WI38 (cell line): ENCODE measurements around the gene HDGFL3.
A peak's percentile ranks its signal among the peaks of the same experiment; 100 is the strongest.

Experiments
- H3K4me3 ChIP-seq: 2 replicates; pipeline ENCODE4 v1.5.1; 2011; ENCODE audit warnings: low read depth, mild to moderate bottlenecking, control low read depth, low read length
- CTCF ChIP-seq: IDR thresholded peaks from 2 replicates; pipeline ENCODE4 v1.5.1; 2012; ENCODE audit warnings: low read depth, mild to moderate bottlenecking, control low read depth, low read length

Gene HDGFL3

GRCh38 chr15:83219026-83219425, 11.4 kb upstream of the HDGFL3 start:
- H3K4me3 ChIP-seq = no peak overlapping the region
- TF ChIP-seq CTCF = no peak

GRCh38 chr15:83215306-83215705, 7.7 kb upstream of the HDGFL3 start:
- H3K4me3 ChIP-seq = no peak overlapping the region
- TF ChIP-seq CTCF = no peak

DNA sequence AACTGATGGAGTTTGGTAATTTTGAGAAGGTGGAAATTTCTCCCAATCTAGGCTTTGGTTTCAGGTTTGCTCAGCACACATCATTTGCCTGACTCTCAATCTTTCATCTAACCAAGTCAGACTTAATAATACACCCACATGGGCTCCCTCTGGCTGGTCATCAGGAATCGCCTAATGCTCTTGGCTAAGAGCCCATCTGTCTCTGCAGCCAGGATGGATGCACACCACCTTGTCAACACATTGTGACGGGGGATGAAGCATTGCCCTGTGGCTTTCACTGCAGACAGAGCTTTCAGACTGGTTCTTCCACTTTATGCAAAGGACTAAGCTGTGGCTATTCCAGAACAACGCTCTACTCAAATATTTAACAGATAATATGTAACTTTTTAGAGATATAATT, 3.0 kb upstream of the HDGFL3 start:
- no peak for TF ChIP-seq CTCF
- H3K4me3 ChIP-seq = no peak overlapping the region

DNA sequence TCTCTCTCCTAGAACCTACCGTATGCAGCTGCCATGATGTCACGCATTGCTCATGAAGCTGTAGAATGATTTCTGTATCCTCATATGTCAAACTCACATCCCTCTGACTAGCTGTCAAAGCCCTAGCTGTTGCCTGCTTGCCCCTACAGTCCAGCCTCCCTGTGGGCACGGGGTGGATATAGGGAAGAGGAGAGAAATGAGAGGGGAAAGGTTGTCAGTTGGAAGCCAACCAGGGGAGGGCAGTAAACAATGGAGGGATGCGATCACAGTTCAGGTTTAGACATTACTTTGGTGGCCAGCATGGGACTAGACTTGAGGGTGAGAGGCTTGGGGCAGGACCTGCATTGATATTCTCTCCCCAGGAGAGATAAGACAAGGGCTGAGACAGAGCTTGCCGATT, 1.7 kb upstream of the HDGFL3 start:
- no peak for TF ChIP-seq CTCF
- no peak overlapping the region for H3K4me3 ChIP-seq

GRCh38 chr15:83208367-83208661, 691 bp upstream of the HDGFL3 start:
- TF ChIP-seq CTCF = no peak
- H3K4me3 ChIP-seq = peak overlapping the region; percentile 69

DNA sequence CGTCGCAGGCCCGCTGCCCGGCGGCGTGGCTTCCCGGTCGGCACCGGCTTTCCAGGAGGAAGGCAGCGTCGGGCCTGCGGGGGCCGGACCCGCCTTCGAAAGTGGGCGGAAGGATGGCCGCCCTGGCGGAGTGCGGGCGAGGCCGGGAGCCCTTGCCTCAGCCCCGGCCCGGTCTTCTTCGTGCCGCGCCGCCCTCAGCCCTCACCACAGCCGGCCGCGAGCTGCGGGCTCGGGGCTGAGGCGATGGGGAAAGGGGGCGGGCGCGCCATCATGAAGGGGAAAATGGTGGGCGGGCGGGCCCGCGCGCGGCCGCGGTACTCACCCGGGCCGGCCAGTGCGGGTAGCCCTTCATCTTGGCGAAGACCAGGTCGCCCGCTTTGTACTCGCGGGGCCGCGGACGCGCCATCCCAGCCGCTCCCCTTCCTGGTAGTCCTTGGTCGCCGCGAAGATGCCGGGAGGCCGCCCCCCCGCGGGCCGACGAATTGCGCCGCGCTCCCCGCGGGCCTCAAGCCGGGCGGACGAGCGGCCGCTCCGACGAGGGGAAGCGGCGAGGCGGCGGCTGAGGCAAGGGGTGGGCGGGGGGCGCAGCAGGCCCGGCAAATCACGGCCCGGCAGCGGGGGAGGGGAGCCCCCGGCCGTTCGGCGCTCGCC, 489 bp downstream of the HDGFL3 start:
- no peak for TF ChIP-seq CTCF
- peak overlapping the region; percentile 69 for H3K4me3 ChIP-seq

DNA sequence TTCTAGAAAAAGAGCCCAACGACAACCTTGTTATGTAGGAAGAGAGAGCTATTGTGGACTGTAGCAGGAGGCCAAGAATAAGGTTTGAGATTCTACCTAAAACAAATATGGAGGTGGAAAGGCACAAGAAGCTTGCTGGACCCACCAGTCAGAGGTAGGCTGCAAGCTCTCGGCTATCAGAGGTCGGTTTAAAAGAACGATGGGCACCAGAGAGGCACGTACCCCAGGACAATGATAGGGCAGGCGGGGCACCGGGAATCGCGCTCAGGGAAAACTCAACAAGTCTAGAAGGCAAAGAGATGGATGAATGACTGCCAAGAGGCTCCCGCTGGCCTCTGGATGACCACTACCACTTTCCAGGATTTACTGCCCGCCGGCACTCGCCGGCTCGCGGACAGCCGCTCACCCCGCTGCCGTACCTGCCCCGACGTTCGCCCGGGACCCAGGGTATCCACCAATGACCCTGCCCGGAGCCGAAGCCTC, 1.1 kb downstream of the HDGFL3 start:
- peak overlapping the region; percentile 69 for H3K4me3 ChIP-seq
- TF ChIP-seq CTCF = no peak
